ENCODE data around the gene KRT33A.
"Not testable (repeated sequence)": the region's sequence is repeated elsewhere in the genome, so short reads cannot be mapped to it uniquely, and the experiment has no call there.

GRCh38 chr17:41380091-41380490, 29.5 kb upstream of the KRT33A start:
- not testable (repeated sequence) for TF ChIP-seq CTCF (IDR thresholded peaks at IDR 0.05; ENCODE audit: low read length); EZH2 (optimal IDR thresholded peaks at IDR 0.05; ENCODE audit: low read depth, low read length); EZH2phosphoT487 (IDR thresholded peaks at IDR 0.05; ENCODE audit: low read length)

Data from MM.1S (cell line).